Measurements from ENCODE around the gene KATNB1. TPM values are rescaled to one million over a fixed set of nuclear protein-coding genes. Genes with fewer than 3 reads are reported as not detected.

KATNB1 gene, protein sequence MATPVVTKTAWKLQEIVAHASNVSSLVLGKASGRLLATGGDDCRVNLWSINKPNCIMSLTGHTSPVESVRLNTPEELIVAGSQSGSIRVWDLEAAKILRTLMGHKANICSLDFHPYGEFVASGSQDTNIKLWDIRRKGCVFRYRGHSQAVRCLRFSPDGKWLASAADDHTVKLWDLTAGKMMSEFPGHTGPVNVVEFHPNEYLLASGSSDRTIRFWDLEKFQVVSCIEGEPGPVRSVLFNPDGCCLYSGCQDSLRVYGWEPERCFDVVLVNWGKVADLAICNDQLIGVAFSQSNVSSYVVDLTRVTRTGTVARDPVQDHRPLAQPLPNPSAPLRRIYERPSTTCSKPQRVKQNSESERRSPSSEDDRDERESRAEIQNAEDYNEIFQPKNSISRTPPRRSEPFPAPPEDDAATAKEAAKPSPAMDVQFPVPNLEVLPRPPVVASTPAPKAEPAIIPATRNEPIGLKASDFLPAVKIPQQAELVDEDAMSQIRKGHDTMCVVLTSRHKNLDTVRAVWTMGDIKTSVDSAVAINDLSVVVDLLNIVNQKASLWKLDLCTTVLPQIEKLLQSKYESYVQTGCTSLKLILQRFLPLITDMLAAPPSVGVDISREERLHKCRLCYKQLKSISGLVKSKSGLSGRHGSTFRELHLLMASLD
- total RNA-seq (2014; rRNA removed; shearing (Covaris generic)): 19.3 and 20.2 TPM in 2 replicates
- polyA plus RNA-seq (2015; cell fraction: cytosol; rRNA removed): 29.2 and 32.7 TPM in 2 replicates
- polyA plus RNA-seq (2015; cell fraction: nucleus; rRNA removed): 101 and 117 TPM in 2 replicates

DNA sequence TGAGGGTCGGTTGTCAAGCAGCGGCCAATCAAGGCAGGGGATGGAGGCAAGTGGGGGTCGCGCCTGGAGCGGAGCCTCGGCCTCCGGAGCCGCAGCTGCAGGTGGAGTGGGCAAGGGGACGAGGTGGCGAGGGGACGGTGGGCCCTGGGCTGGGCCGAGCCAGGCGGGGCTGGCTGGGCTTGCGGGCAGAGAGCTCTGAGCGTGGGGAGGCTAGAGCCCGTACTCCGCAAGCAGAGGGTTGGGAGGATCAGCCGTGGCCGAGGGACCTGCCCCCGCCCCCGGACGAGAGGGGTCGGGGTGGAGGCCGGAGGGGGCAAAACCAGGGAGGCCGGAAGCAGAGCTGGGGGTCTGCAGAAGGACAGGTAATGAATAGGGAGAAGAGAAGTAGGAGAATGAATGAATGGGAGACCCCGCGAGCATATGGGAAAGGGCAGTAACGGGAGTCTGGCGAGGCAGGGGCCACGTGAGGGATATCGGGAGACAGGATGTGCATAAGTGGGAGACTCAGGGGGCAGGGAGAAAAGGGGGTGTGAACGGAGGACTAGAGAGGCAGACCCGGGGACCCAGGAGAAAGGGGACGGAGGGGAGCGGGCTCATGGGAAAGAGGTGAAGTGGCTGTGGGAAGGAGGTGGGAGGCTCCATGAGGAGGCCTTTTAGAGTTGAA lies at the start of gene KATNB1:
Gene KATNB1, plus strand, starts transcription at position 16 of the 664 bp plus-strand sequence. CDS start 1,474 bp downstream, outside the sequence.
- DNase-seq (ENCODE audit: low read depth, low spot score): no peak
- in situ Hi-C loops (cut with HindIII; ENCODE audit: low pct_unique_long_range_greater_than_20kb, low sequenced_read_pairs): no loop called here

DNA sequence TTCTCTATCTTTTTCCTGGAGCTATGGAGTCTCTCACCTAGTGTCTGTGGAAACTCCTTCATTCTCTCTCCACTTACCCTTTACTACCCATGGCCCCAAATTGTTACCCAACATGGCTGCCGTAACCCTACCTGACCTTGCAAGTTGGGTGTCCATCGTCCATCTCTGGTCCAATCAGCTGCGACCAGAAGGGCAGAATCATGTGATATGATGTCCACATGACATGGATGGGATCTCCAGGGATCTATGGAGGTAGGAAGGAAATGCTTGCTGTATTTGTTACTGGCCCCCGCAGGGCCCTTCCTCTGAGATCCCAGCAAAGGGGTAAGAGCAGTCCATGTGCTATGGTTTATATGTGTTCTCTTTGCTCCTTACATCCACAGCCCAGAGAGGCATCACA lies 49.0 kb upstream of the KATNB1 start:
- no peak for DNase-seq (ENCODE audit: low read depth, low spot score)
- in situ Hi-C loops (cut with HindIII; ENCODE audit: low pct_unique_long_range_greater_than_20kb, low sequenced_read_pairs): no loop called here

DNA sequence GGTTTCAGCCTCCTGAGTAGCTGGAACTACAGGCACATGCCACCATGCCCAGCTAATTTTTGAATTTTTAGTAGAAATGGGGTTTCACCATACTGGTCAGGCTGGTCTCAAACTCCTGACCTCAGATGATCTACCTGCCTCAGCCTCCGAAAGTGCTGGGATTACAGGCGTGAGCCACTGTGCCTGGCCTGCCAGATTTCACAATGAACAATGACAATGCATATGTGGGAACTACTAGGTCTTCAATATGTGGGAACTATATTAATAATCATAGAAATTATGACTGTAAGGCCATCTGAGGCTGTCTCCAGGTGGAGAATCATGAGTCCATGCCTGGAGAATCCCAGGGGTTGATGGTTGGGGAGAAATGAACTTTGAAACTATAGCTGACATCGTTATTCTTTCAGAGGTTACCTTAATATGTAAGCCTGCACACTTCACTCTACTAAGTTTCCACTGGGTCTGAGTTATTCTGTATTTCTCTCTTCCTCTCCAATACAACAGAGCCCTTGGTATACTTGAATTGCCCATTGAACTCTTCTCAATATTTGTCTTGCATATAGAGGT lies 48.1 kb upstream of the KATNB1 start:
- in situ Hi-C loops (cut with HindIII; ENCODE audit: low pct_unique_long_range_greater_than_20kb, low sequenced_read_pairs): no loop called here
- no peak for DNase-seq (ENCODE audit: low read depth, low spot score)

DNA sequence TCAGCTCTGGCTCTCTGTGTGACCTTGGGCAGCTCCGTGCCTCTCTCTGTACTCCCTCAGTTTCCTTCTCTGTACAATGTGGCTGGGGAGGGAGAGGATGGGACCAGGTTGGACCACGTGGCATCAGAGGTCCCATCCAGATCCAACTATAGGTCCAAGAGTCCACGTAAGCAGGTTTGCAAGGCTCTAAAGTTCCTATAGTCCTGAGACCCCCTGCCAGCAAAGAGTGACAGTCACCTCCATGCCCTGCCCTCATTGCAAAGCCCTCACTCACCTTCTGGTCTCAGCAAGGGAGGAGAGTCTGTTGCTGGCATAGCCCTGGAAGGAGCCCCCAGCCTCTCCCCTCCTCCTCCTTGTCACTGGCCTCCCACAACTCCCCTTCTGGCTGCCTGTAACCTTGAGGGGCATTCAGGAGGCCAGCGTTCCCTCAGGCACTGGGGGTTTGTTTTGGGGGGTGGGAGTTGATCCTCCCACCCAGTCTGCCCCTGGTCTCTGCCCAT lies 47.0 kb upstream of the KATNB1 start:
- in situ Hi-C loops (cut with HindIII; ENCODE audit: low pct_unique_long_range_greater_than_20kb, low sequenced_read_pairs): no loop called here

DNA sequence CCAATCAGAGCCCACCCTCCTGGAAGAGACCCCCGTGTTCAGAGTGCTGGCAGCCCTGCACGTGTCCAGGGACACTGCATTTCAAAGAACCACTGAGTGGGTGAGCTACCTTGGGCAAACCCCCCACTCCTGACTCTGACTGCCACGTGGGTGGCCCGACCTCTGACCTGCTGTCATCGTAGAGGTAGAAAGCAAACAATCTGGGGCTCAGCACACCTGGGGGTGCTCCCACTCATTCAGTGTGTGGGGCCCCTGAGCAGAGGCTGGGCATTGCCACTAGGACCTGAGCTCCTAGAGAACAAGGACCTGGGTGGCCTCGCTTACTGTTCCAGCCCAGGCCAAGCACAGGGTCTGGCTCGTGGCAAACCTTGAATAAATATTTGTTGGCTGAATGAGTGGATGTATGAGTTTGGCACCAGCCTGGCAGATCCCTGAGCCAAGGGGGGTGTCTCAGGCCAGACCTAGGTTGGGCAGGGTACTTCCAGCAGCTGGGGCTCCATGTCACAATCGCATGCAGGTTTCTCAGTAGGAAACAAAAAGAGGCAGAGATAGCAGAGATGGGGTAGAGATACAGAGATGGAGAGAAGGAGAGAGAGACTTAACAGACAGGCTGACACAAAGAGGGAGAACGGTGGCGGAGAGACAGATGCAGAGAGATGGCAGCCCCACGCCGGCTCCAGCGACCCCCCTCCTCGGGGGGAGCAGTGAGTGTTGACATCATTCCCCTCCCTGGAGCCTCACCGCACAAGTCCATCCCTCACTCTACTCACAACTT lies 46.4 kb upstream of the KATNB1 start:
- no peak for DNase-seq (ENCODE audit: low read depth, low spot score)
- in situ Hi-C loops (cut with HindIII; ENCODE audit: low pct_unique_long_range_greater_than_20kb, low sequenced_read_pairs): no loop called here

More for the DNA sequence above, 47.0 kb upstream of the KATNB1 start:
- no peak for DNase-seq (ENCODE audit: low read depth, low spot score)

DNA sequence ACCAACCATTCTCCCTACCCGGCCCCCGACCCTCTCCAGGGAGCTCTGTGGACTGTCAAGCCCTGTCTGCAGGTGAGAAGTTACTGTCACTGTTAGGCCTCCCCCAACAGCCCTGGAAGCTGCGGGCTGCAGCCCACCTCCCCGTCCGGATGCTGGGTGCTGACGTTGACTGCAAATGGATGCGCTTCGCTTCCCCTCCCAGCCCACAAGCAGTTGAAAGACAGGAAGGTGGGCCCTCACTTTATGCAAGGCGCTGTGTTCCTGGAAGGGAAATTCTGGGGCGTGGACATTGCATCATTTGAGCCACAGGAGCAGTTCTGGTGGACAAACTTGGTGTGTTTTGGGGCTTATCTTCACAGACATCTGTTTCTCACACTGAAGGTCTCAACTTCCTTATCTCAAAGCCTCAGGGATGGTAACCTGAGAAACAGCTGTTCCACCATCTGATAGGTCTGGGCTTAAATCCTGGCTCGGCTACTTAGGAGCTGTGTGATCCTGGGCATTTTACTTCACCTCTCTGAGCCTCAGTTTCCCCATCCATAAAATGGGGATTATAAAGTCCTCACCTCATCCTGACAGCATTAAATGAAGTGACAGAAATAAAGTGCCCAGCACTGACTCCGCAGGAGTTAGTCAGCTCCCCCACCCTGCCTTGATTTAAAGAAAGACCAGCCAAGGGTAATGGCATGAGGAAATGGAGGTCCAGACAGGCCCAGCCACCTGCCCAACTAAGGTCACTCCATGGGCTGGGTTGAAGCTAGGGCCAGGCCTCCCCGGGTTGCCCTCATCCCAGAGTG lies 45.6 kb upstream of the KATNB1 start:
- DNase-seq (ENCODE audit: low read depth, low spot score): no peak
- in situ Hi-C loops (cut with HindIII; ENCODE audit: low pct_unique_long_range_greater_than_20kb, low sequenced_read_pairs): no loop called here

DNA sequence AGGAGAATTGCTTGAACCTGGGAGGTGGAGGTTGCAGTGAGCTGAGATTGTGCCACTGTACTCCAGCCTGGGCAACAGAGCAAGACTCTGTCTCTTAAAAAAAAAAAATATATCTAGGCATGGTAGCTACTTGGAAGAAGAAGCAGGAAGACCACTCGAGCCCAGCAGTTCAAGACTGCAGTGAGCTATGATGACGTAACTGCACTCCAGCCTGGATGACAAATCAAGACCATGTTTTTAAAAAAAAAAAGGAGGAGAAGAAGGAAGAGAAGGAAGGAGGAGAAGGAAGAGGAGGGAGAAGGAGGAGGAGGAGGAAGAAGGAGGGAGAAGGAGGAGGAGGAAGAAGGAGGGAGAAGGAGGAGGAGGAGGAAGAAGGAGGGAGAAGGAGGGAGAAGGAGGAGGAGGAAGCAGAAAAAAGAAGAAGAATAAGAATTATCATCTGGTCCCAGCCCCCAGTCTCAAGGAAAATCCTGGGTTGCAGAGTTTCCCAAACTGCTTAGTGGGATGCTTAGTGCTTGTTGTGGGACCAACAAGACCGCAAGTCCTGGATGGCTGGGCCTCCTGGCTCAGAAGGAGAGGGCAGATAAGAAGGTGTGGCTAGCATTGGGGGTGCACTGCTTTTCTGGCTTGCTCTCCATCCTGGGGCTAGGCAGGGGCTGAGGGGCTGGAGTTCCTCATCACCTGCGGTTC lies 44.6 kb upstream of the KATNB1 start:
- in situ Hi-C loops (cut with HindIII; ENCODE audit: low pct_unique_long_range_greater_than_20kb, low sequenced_read_pairs): no loop called here

DNA sequence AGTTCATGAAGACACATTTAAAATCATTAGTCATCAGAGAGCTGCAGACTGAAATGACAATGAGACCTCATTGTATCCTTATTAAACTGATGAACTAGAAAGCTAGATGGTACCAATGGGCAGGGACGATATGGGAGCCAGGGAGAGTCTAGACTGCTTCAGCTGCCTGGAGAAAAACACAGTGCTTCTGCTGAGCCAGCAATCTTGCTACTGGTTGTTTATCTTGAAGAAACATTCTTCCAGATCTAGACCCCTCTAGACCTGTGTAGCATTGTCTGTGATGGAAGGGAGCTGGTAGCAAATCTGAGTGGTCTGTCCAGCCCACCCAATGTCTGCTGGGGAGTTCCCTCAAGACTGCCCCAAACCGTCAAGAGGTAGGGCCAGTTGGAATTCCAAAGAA lies 42.9 kb upstream of the KATNB1 start:
- no peak for DNase-seq (ENCODE audit: low read depth, low spot score)
- in situ Hi-C loops (cut with HindIII; ENCODE audit: low pct_unique_long_range_greater_than_20kb, low sequenced_read_pairs): no loop called here

More for the DNA sequence above, 44.6 kb upstream of the KATNB1 start:
- no peak for DNase-seq (ENCODE audit: low read depth, low spot score)

DNA sequence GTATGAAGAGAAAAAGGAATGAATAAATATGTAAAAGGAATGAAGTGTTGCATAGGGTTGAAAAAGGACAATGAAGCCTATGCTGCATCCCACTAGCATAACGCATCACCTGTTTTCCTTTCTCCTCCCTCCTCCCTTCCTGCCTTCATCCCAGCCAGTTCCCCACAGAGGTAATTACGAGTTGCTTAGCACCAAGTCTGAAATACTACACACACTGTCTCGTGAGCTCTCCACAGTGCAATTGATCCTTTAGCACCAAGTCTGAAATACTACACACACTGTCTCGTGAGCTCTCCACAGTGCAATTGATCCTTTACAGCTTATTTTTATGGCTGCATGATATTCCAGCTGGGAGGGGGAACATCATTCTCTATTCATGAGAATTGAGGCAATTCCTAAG lies 42.0 kb upstream of the KATNB1 start:
- no peak for DNase-seq (ENCODE audit: low read depth, low spot score)
- in situ Hi-C loops (cut with HindIII; ENCODE audit: low pct_unique_long_range_greater_than_20kb, low sequenced_read_pairs): no loop called here

DNA sequence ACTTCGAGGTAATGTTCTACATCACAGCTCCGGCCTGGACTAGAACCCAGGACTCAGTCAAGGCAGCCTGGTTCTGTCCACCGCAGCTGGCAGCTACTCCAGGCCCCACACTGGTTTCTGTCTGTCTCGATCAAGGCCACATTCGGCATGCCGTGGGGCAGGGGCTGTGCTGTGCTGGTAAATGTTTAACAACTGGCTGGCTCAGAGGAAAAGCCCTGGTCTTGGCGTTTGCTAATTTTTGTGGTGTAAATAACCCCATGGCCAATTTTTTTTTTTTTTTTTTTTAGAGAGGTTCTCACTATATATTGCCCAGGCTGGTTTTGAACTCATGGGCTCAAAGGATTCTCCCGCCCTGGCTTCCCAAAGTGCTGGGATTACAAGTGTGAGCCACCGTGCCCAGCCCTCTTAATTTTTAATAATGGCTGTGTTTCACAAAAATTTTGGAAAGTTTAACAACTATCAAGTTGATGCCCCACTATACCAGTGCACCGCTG lies 41.3 kb upstream of the KATNB1 start:
- DNase-seq (ENCODE audit: low read depth, low spot score): no peak
- in situ Hi-C loops (cut with HindIII; ENCODE audit: low pct_unique_long_range_greater_than_20kb, low sequenced_read_pairs): no loop called here

DNA sequence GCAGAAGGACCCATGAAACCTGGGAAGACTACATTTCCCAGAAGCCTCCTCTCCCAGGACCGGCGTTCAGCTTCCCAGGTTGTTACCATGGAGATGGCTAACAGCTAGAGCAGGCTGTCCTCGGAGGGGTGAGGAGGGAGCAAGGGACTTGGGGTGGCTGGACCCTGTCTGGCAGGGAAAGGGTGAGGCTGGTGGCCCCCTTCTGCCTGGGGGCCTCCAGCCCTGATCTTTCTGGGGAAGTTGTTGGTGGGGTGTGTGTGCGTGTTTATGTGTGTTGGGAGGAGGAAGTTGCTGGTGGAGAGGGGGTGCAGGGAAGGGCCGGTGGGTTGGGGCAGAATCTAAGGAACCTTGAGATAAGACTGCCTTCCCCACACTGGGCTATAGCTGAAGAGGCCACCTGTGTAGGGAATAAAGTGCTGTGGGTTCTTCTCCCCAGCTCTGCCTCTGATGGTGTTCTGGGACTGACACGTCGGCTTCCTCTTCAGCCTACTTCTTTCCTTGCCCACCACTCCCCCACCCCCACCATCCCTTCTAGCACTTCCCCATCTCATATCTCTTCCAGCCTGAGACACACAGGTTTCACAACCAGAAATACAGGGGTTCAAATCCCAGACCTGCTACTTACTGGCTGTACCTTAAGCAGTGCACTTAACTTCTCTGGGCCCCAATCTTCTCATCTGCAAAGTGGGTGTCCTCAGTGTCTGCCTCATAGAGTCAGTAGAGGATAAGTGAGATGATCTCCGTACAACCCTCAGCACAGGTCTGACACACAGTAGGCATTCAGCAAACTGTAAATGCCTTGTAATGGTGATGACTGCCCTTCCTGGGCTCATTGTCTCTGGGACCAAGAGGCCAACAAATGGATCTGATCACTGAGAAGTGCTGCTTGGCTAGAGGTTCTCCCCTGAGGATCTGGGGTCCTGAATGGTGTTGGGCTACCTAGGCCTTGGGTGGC lies 40.6 kb upstream of the KATNB1 start, which contains the start of gene DRC7:
Gene DRC7, plus strand, starts transcription at position 82 of the 955 bp plus-strand sequence. CDS start 3,144 bp downstream, outside the sequence.
- peak; percentile 67 for DNase-seq (ENCODE audit: low read depth, low spot score)
- in situ Hi-C loops (cut with HindIII; ENCODE audit: low pct_unique_long_range_greater_than_20kb, low sequenced_read_pairs): no loop called here

DNA sequence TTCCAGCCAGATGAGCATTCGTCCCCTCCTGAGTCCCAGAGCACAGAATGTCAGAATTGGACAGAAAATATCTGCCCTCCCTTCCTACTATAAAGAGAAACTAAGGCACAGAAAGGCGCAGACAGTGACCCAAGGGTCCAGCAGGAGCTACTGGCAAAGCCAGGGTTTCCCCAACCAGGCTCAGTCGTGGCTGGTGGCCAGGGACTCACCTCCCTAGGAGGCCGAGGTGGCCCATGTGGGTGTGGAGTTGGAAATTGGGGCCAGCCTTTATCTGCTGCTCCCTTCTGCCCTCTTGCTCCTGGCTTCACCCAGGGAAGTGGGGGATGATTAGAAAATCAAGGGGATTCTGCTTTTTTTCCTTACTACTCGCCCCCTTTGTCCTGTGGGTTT lies 39.9 kb upstream of the KATNB1 start:
- in situ Hi-C loops (cut with HindIII; ENCODE audit: low pct_unique_long_range_greater_than_20kb, low sequenced_read_pairs): no loop called here
- DNase-seq (ENCODE audit: low read depth, low spot score): no peak

DNA sequence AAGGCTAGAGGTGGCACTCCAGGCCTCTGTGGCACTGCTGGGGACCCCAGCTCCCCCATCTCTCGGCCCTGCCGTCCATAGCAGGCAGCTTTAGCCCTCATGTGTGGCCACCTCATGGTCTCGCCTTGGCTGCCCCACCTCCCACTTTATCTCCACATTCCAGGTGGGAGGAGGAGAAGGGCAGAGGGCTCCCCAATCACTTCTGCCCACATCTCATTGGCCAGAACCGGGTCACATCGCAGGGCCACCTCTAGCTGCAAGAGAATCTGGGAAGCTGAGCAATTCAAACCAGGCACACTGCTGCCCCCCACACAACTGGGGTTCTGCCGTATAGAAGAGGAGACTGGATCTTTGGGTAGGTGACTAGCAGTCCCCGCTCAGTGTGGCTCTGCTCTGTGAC lies 39.3 kb upstream of the KATNB1 start:
- DNase-seq (ENCODE audit: low read depth, low spot score): no peak
- in situ Hi-C loops (cut with HindIII; ENCODE audit: low pct_unique_long_range_greater_than_20kb, low sequenced_read_pairs): no loop called here

DNA sequence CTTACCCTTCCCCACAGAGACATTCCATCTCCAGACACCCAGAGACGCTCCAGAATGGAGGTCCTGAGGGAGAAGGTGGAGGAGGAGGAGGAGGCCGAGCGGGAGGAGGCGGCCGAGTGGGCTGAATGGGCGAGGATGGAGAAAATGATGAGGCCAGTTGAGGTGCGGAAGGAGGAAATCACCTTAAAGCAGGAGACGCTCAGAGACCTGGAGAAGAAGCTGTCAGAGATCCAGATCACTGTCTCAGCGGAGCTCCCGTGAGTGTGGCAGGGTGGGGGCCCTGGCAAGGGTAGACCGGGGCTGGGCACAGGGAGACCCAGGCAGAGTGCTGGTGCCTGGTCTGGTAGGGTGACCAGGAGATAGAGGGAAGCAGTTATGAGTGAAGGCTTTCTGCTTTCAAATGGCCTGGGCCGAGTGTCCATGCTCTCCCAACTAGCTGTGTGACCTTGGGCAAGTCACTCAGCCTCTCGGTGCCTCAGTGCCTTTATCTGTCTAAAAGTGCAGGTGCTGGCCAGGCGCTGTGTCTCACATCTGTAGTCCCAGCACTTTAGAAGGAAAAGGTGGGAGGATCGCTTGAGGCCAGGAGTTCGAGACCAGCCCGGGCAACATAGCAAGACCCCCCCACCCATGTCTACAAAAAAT lies 37.6 kb upstream of the KATNB1 start:
- DNase-seq (ENCODE audit: low read depth, low spot score): no peak
- in situ Hi-C loops (cut with HindIII; ENCODE audit: low pct_unique_long_range_greater_than_20kb, low sequenced_read_pairs): no loop called here
